Activated gamma-delta T cell treated with Interleukin-2 at 50 U/mL for 16 hours (primary cell): Measurements from ENCODE around the gene SCYL2.

ENCODE experiments used
- DNase-seq: peaks from one replicate; pipeline ENCODE4 v3.0.0-alpha.2; 2020

The SCYL2 gene

DNA sequence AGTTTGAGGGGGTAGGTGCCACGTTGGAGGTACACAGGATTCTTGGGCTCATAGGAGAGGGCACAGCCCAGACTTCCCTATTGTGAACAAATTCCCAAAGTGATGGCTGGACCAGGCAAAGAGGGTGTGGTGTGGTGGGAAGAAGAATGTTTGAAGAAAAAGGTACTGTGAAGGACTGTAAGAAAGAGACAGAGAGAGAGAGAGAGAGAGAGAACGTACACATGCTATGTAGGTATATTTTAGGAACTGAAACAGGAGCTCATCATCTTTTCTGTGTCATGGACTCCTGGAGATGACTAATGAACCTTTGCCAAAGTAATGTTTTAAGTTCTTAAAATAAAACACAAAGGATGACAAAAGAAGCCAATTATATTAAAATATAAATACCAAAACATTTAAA, 114.4 kb downstream of the SCYL2 start:
- DNase-seq, result no peak

GRCh38 chr12:100382338-100382737, 115.4 kb downstream of the SCYL2 start:
- DNase-seq, result no peak

DNA sequence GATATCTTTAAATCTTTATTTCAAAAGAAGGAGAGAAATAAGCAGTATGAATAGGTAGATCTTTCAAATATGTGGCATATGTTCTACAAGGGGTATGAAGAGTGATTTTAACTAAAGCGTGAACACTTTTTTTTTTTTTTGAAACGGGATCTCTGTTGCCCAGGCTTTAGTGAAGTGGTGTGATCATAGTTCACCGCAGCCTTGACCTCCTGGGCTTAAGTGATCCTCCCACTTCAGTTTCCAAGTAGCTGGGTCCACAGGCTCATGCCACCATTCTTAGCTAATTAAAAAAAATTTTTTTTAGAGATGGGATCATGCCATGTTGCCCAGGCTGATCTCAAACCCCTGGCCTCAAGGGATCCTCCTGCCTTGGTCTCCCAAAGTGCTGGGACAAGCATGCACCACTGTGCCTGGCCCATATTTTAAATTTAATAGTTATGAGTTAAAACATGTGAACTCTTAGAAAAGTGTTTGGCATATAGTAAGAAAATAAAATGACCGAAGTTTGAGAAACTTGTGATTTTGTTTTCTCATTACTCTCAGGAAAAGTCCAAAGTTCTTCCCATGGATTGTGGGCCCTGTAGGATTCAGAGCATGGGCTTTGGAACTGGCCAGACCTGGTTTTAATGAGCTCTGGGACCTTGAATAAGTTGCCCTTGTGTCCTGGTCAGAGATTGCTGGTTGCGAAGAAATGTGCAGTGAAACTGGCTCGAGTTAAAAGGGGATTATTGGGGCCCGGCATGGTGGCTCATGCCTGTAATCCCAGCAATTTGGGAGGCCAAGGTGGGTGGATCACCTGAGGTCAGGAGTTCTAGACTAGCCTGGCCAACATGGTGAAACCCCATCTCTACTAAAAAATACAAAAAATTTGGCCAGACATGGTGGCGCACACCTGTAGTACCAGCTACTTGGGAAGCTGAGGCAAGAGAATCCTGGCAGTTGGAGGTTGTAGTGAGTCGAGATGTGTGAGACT, 116.9 kb downstream of the SCYL2 start:
- no peak for DNase-seq

DNA sequence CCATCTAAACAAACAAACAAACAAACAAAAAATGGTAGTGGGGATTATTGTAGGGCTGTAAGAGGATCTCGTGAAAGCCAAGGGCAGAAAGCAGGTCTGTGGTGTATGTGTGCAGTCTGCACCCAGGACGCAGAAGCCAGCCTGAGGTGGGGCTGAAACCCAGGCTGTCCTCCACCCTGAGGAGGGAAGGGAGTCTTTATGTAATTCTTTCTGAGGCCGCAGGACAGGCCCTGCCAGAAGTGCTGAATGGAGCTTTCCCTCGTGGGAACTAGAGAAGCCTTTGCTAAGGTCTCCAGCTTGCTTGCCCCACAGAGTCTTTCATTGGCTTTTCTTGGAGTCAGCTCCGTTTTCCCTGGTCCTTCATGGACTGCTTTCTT, 117.6 kb downstream of the SCYL2 start:
- DNase-seq, result no peak

GRCh38 chr12:100388382-100388781, 121.4 kb downstream of the SCYL2 start:
- no peak for DNase-seq
